ENCODE measurements around the gene CCDC110. TPM values are rescaled to one million over a fixed set of nuclear protein-coding genes. Genes with fewer than 3 reads are reported as not detected.

The CCDC110 gene
- total and polyA plus RNA-seq, 2 of the 13 experiments (the other 11 are each of a cell fraction or from before 2014, with no cell fraction given), result not detected

DNA sequence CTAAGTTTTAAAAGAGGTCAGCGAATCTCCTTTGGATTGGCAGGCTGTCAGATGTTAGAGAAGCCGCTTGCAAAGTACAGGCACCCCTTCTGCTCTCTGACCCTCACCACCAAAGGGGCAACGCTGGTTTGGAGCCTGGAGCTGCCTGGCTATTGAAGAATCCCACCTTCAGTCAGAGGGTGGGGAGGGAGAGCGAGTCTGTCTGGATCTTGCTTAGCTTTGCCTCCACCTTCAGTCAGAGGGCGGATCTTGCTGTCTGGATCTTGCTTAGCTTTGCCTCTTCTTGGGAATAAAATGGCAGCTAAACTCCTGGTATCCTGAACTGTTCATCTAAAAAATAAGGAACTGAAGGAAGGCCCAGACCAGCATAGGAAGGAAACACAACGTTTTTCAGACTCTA is 7.3 kb downstream of the CCDC110 start:
- FAIRE-seq (no peak), ATAC-seq (no peak), DNase-seq (ENCODE audit: low spot score) (no peak)
- Histone ChIP-seq H3K9ac (ENCODE audit: insufficient read depth, low read depth, low read length) (no peak overlapping the region), H3K27me3 (ENCODE audit: control insufficient read depth in 1 of 2, insufficient read depth in 2 of 2, low read length in 2 of 2) (peaks cover 0 to 56% of the 10 kb centered on the region in 2 experiments; a peak in 4 of 5 replicates), H3K4me2 (ENCODE audit: low read depth, low read length) (no peak overlapping the region), H2AFZ (ENCODE audit: low read length) (no peak overlapping the region), H3K4me1 (ENCODE audit: insufficient read depth, low read length) (peaks cover 8% of the 10 kb centered on the region), H3K36me3 (replicated peaks in 1 of 2; ENCODE audit: control insufficient read depth in 1 of 2, insufficient read depth in 2 of 2, low read length in 2 of 2) (no peaks in the 10 kb centered on the region), H3K4me3 (replicated peaks in 1 of 3; ENCODE audit: insufficient read depth in 1 of 3, low read depth in 2 of 3, low read length in 3 of 3) (no peak overlapping the region), H3K27ac (ENCODE audit: extremely low read length, insufficient read depth, low read length) (no peak overlapping the region), H3K9me3 (ENCODE audit: low read length) (no peaks in the 10 kb centered on the region), H4K20me1 (ENCODE audit: insufficient read depth, low read length) (no peaks in the 10 kb centered on the region), H3K79me2 (ENCODE audit: insufficient read depth, low read length) (no peaks in the 10 kb centered on the region)
- intact Hi-C loops (cut with micrococcal nuclease; ENCODE audit: unreplicated experiment) (no loop called here), in situ Hi-C loops (cut with HindIII; ENCODE audit: extremely low pct_ligation_motif_present, low pct_unique_long_range_greater_than_20kb) (loop anchor here (25.0 kb wide), 1 partner anchor 573 kb away; no protein-coding TSS in a partner anchor)
- TF ChIP-seq, protein P1, sequence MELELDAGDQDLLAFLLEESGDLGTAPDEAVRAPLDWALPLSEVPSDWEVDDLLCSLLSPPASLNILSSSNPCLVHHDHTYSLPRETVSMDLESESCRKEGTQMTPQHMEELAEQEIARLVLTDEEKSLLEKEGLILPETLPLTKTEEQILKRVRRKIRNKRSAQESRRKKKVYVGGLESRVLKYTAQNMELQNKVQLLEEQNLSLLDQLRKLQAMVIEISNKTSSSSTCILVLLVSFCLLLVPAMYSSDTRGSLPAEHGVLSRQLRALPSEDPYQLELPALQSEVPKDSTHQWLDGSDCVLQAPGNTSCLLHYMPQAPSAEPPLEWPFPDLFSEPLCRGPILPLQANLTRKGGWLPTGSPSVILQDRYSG (CRISPR knock-in tag; IDR thresholded peaks at IDR 0.05), result no peak
- no peak for TF ChIP-seq NFE2L2 (IDR thresholded peaks at IDR 0.05; ENCODE audit: low read length)
- no peak for TF ChIP-seq KLF6 (CRISPR knock-in tag; IDR thresholded peaks at IDR 0.05)
- ChIA-PET CTCF (ENCODE audit: low intra/inter-chr PET ratio, low total read pairs) (no interaction called here), POLR2A (no interaction called here)
- 7% methylated on average over 6 of the region's 6 CpGs for WGBS (ENCODE audit: low lambda C conversion rate)
- BruUV-seq (replicated peaks), result no TSS peak

DNA sequence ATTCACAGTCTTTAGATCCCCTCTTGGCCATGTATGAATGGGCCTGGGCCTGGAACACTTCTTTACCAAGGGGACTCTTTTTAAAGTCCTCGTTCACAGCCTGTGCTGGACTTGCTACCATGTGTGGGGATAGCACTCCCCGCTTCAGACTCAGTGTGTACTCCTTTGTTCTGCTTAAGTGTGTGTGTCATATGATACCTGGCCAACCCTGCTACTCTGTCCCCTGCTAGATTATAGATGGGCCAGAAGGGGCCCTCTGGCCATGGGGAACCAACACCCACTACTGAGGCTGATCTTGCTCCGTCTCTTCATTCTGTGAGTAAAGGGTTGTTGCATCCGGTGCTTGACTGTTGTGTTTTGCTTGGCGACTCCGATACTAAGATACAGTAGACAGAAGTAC is 8.0 kb downstream of the CCDC110 start:
- Histone ChIP-seq H3K36me3 (replicated peaks in 1 of 2; ENCODE audit: control insufficient read depth in 1 of 2, insufficient read depth in 2 of 2, low read length in 2 of 2) (no peaks in the 10 kb centered on the region), H3K4me3 (replicated peaks in 1 of 3; ENCODE audit: insufficient read depth in 1 of 3, low read depth in 2 of 3, low read length in 3 of 3) (no peak overlapping the region), H3K27ac (ENCODE audit: extremely low read length, insufficient read depth, low read length) (no peak overlapping the region), H3K4me1 (ENCODE audit: insufficient read depth, low read length) (peaks cover 10% of the 10 kb centered on the region), H3K4me2 (ENCODE audit: low read depth, low read length) (no peak overlapping the region), H4K20me1 (ENCODE audit: insufficient read depth, low read length) (no peaks in the 10 kb centered on the region), H2AFZ (ENCODE audit: low read length) (no peak overlapping the region), H3K27me3 (ENCODE audit: control insufficient read depth in 1 of 2, insufficient read depth in 2 of 2, low read length in 2 of 2) (peaks cover 0 to 50% of the 10 kb centered on the region in 2 experiments; a peak in 4 of 5 replicates), H3K9ac (ENCODE audit: insufficient read depth, low read depth, low read length) (no peak overlapping the region), H3K79me2 (ENCODE audit: insufficient read depth, low read length) (no peaks in the 10 kb centered on the region), H3K9me3 (ENCODE audit: low read length) (no peaks in the 10 kb centered on the region)
- ATAC-seq (no peak), FAIRE-seq (no peak), DNase-seq (ENCODE audit: low spot score) (no peak)
- in situ Hi-C loops (cut with HindIII; ENCODE audit: extremely low pct_ligation_motif_present, low pct_unique_long_range_greater_than_20kb) (loop anchor here (25.0 kb wide), 1 partner anchor 574 kb away; no protein-coding TSS in a partner anchor), intact Hi-C loops (cut with micrococcal nuclease; ENCODE audit: unreplicated experiment) (no loop called here)
- ChIA-PET CTCF (ENCODE audit: low intra/inter-chr PET ratio, low total read pairs) (no interaction called here), POLR2A (no interaction called here)
- BruUV-seq (replicated peaks), result no TSS peak
- WGBS (ENCODE audit: low lambda C conversion rate), result 65% methylated on average over 6 of the region's 6 CpGs
- TF ChIP-seq HOXD1 (CRISPR knock-in tag; IDR thresholded peaks at IDR 0.05) (no peak), TBP (CRISPR knock-in tag; IDR thresholded peaks at IDR 0.05) (no peak), ZNF30 (CRISPR knock-in tag; IDR thresholded peaks at IDR 0.05) (no peak), STAG1 (CRISPR knock-in tag; IDR thresholded peaks at IDR 0.05) (no peak), KDM1A (CRISPR knock-in tag; IDR thresholded peaks at IDR 0.05) (no peak), ZNF720 (CRISPR knock-in tag; IDR thresholded peaks at IDR 0.05) (no peak), CHD4 (IDR thresholded peaks at IDR 0.05; ENCODE audit: borderline replicate concordance, low read length) (no peak), ZNF652 (CRISPR knock-in tag; IDR thresholded peaks at IDR 0.05; ENCODE audit: borderline replicate concordance, low read depth) (no peak), PCBP1 (IDR thresholded peaks at IDR 0.05; ENCODE audit: borderline replicate concordance, low read depth, low read length) (no peak), FOXC1 (CRISPR knock-in tag; IDR thresholded peaks at IDR 0.05; ENCODE audit: borderline replicate concordance) (no peak)
- TF ChIP-seq, protein P2, sequence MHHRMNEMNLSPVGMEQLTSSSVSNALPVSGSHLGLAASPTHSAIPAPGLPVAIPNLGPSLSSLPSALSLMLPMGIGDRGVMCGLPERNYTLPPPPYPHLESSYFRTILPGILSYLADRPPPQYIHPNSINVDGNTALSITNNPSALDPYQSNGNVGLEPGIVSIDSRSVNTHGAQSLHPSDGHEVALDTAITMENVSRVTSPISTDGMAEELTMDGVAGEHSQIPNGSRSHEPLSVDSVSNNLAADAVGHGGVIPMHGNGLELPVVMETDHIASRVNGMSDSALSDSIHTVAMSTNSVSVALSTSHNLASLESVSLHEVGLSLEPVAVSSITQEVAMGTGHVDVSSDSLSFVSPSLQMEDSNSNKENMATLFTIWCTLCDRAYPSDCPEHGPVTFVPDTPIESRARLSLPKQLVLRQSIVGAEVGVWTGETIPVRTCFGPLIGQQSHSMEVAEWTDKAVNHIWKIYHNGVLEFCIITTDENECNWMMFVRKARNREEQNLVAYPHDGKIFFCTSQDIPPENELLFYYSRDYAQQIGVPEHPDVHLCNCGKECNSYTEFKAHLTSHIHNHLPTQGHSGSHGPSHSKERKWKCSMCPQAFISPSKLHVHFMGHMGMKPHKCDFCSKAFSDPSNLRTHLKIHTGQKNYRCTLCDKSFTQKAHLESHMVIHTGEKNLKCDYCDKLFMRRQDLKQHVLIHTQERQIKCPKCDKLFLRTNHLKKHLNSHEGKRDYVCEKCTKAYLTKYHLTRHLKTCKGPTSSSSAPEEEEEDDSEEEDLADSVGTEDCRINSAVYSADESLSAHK (CRISPR knock-in tag; IDR thresholded peaks at IDR 0.05; ENCODE audit: borderline replicate concordance), result no peak
- TF ChIP-seq, protein P3, sequence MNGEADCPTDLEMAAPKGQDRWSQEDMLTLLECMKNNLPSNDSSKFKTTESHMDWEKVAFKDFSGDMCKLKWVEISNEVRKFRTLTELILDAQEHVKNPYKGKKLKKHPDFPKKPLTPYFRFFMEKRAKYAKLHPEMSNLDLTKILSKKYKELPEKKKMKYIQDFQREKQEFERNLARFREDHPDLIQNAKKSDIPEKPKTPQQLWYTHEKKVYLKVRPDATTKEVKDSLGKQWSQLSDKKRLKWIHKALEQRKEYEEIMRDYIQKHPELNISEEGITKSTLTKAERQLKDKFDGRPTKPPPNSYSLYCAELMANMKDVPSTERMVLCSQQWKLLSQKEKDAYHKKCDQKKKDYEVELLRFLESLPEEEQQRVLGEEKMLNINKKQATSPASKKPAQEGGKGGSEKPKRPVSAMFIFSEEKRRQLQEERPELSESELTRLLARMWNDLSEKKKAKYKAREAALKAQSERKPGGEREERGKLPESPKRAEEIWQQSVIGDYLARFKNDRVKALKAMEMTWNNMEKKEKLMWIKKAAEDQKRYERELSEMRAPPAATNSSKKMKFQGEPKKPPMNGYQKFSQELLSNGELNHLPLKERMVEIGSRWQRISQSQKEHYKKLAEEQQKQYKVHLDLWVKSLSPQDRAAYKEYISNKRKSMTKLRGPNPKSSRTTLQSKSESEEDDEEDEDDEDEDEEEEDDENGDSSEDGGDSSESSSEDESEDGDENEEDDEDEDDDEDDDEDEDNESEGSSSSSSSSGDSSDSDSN (CRISPR knock-in tag; IDR thresholded peaks at IDR 0.05), result no peak
